GM23338 (cell line): ENCODE measurements around the gene CARD9. TPM values are rescaled to one million over a fixed set of nuclear protein-coding genes. Genes with fewer than 3 reads are reported as not detected.

Experiments used
- ATAC-seq: fragments of 200-7000 bp; cut with Tn5 transposase; 3 replicates; pipeline ENCODE4 v1.9.1; 2020
- DNase-seq: peaks from one replicate; pipeline ENCODE4 v3.0.0-alpha.2; 2015; ENCODE audit warnings: low spot score
- H2AFZ ChIP-seq: fragments of 200-600 bp; sonication (generic); 2 replicates; pipeline ENCODE4 v1.8.0; 2016; ENCODE audit warnings: antibody characterized with exemption, mild to moderate bottlenecking, moderate library complexity
- H3F3A ChIP-seq: fragments of 200-600 bp; sonication (generic); replicated peaks from 2 replicates; pipeline ENCODE4 v1.8.0; 2017; ENCODE audit warnings: antibody characterized with exemption, mixed run types, low read depth
- H3K27ac ChIP-seq: fragments of 200-600 bp; sonication (generic); 2 replicates; pipeline ENCODE4 v1.6.1; 2016; ENCODE audit warnings: low read depth
- H3K27me3 ChIP-seq: fragments of 200-600 bp; sonication (generic); 2 replicates; pipeline ENCODE4 v1.8.0; 2016; ENCODE audit warnings: mild to moderate bottlenecking, mixed run types, moderate library complexity; ENCODE audit not compliant: insufficient read depth
- H3K36me3 ChIP-seq: fragments of 200-600 bp; sonication (generic); 2 replicates; pipeline ENCODE4 v1.8.0; 2016; ENCODE audit warnings: mild to moderate bottlenecking; ENCODE audit not compliant: insufficient read depth
- H3K4me1 ChIP-seq: fragments of 200-600 bp; sonication (generic); 2 replicates; pipeline ENCODE4 v1.8.0; 2016; ENCODE audit warnings: mild to moderate bottlenecking, moderate library complexity; ENCODE audit not compliant: insufficient read depth
- H3K4me2 ChIP-seq: fragments of 200-600 bp; sonication (generic); 2 replicates; pipeline ENCODE4 v1.7.1; 2017; ENCODE audit warnings: mixed run types
- H3K4me3 ChIP-seq: fragments of 200-600 bp; sonication (generic); 2 replicates; pipeline ENCODE4 v1.6.1; 2016; ENCODE audit warnings: mixed run types
- H3K79me2 ChIP-seq: fragments of 200-600 bp; sonication (generic); replicated peaks from 2 replicates; pipeline ENCODE4 v1.8.0; 2017; ENCODE audit warnings: mild to moderate bottlenecking; ENCODE audit not compliant: insufficient read depth
- H3K9me2 ChIP-seq: fragments of 200-600 bp; sonication (generic); 2 replicates; pipeline ENCODE4 v1.8.0; 2017; ENCODE audit not compliant: insufficient read depth
- H4K20me1 ChIP-seq: fragments of 200-600 bp; sonication (generic); replicated peaks from 2 replicates; pipeline ENCODE4 v1.8.0; 2017; ENCODE audit warnings: mild to moderate bottlenecking; ENCODE audit not compliant: insufficient read depth
- H3K27ac Mint-ChIP-seq: 2 replicates; pipeline ENCODE4 v1.8.0; 2020; ENCODE audit warnings: inconsistent platforms, mild to moderate bottlenecking, moderate library complexity, mixed read lengths
- H3K27me3 Mint-ChIP-seq: 3 replicates; pipeline ENCODE4 v1.8.0; 2022; ENCODE audit warnings: low read depth, mild to moderate bottlenecking, moderate library complexity, mixed read lengths, inconsistent platforms; ENCODE audit not compliant: insufficient read depth, poor library complexity
- H3K36me3 Mint-ChIP-seq: 3 replicates; pipeline ENCODE4 v1.8.0; 2021; ENCODE audit warnings: low read depth, mild to moderate bottlenecking, inconsistent platforms, moderate library complexity, mixed read lengths
- H3K4me1 Mint-ChIP-seq: 3 replicates; pipeline ENCODE4 v1.8.0; 2020; ENCODE audit warnings: mild to moderate bottlenecking, inconsistent platforms, mixed read lengths
- H3K4me3 Mint-ChIP-seq: 3 replicates; pipeline ENCODE4 v1.8.0; 2021; ENCODE audit warnings: moderate library complexity, mild to moderate bottlenecking, inconsistent platforms, mixed read lengths
- H3K9me3 Mint-ChIP-seq: 3 replicates; pipeline ENCODE4 v1.8.0; 2020; ENCODE audit warnings: moderate library complexity, mild to moderate bottlenecking, inconsistent platforms, mixed read lengths
- CREB1 ChIP-seq: fragments of 250-450 bp; sonication (Bioruptor Pico); IDR thresholded peaks from 2 replicates; pipeline ENCODE4 v1.5.0; 2020; ENCODE audit warnings: low read depth, mild to moderate bottlenecking, moderate library complexity
- EZH2 ChIP-seq: fragments of 200-600 bp; sonication (generic); IDR thresholded peaks from one replicate; pipeline ENCODE4 v1.8.0; 2017; ENCODE audit warnings: antibody characterized with exemption, mild to moderate bottlenecking, low read depth; ENCODE audit not compliant: unreplicated experiment
- EZH2phosphoT487 ChIP-seq: fragments of 200-600 bp; sonication (generic); IDR thresholded peaks from one replicate; pipeline ENCODE4 v1.8.1; 2018; ENCODE audit warnings: antibody characterized with exemption; ENCODE audit not compliant: unreplicated experiment
- REST ChIP-seq: IDR thresholded peaks from one replicate; pipeline ENCODE4 v1.6.1; 2018; ENCODE audit warnings: antibody characterized with exemption; ENCODE audit not compliant: unreplicated experiment
- STAT1 ChIP-seq: IDR thresholded peaks from one replicate; pipeline ENCODE4 v1.6.1; 2016; ENCODE audit warnings: antibody characterized with exemption; ENCODE audit not compliant: unreplicated experiment
- ZNF331 ChIP-seq: fragments of 250-450 bp; sonication (Bioruptor Pico); IDR thresholded peaks from 2 replicates; pipeline ENCODE4 v1.5.0; 2020; ENCODE audit warnings: low read depth, mild to moderate bottlenecking, moderate library complexity
- polyA plus RNA-seq: library from polyadenylated mRNA; unstranded; fragments of >200 nt; fragmentation: Nextera tagmentation; extraction: Ambion mirVana; gene quantifications from 2 replicates; pipeline ENCODE4 v1.2.1, GENCODE V29; 2016
- total RNA-seq: library from RNA; depleted of rRNA; stranded (reverse); fragments of >200 nt; shearing (Covaris generic); gene quantifications from 2 replicates; pipeline ENCODE4 v1.2.3, GENCODE V29; 2014
- TF ChIP-seq, protein P1 (sequence below), 2 experiments: fragments of 200-600 bp in 1 of 2; sonication (generic) in 1 of 2; conservative IDR thresholded peaks; 2 replicates each; pipeline versions ENCODE4 v1.5.1 to v1.6.1; 2016 to 2017; ENCODE audit warnings: antibody characterized with exemption in 2 of 2, low read depth in 2 of 2, mild to moderate bottlenecking in 2 of 2, moderate library complexity in 1 of 2
- TF ChIP-seq, protein P2 (sequence below): fragments of 250-450 bp; sonication (Bioruptor Pico); IDR thresholded peaks from 2 replicates; pipeline ENCODE4 v1.5.0; 2020; ENCODE audit warnings: mild to moderate bottlenecking, moderate library complexity

CARD9 gene
- total and polyA plus RNA-seq, 2 experiments from 2014 or later = 0.49 to 0.63 TPM

DNA sequence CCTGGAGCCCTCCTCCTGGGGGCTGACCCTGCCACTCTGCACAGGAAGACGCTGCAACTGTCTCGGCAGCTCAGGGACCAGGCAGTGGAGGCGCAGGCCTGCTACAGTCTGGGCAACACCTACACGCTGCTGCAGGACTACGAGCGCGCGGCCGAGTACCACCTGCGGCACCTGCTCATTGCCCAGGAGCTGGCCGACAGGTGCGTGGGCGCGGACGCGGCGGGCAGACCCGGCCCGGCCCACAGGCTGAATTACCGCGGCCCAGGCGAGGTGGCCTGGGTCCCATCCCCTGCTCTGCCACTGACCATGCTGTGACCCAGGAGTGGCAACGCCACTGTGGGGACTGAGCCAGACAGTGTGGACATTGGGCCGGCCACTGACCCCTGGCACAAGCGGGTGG is 35.0 kb downstream of the CARD9 start:
- H3K4me3 ChIP-seq = no peak overlapping the region
- Mint-ChIP-seq H3K9me3 (no peaks in the 10 kb centered on the region), H3K36me3 (no peaks in the 10 kb centered on the region), H3K27ac (no peak overlapping the region), H3K4me1 (peaks cover 3% of the 10 kb centered on the region), H3K27me3 (peaks cover 14% of the 10 kb centered on the region), H3K4me3 (no peak overlapping the region)
- H3K79me2 ChIP-seq = no peaks in the 10 kb centered on the region
- no peaks in the 10 kb centered on the region for H3K27me3 ChIP-seq
- 0 out of 2 replicates have a peak overlapping the region, but pooled peaks have one; percentile 50 for H3K27ac ChIP-seq
- ATAC-seq (no peak), DNase-seq (no peak)
- H3K4me1 ChIP-seq = peaks cover 5% of the 10 kb centered on the region
- H3K4me2 ChIP-seq = no peak overlapping the region
- no peaks in the 10 kb centered on the region for H3K36me3 ChIP-seq
- H2AFZ ChIP-seq = no peak overlapping the region
- H3F3A ChIP-seq = peaks cover 3% of the 10 kb centered on the region; the same call in 1 of the 2 replicates
- no peaks in the 10 kb centered on the region; the same call in 1 of the 2 replicates for H4K20me1 ChIP-seq
- TF ChIP-seq REST (no peak), ZNF331 (CRISPR knock-in tag) (no peak), EZH2 (no peak), EZH2phosphoT487 (no peak), CREB1 (no peak), STAT1 (no peak)
- TF ChIP-seq, protein P1, sequence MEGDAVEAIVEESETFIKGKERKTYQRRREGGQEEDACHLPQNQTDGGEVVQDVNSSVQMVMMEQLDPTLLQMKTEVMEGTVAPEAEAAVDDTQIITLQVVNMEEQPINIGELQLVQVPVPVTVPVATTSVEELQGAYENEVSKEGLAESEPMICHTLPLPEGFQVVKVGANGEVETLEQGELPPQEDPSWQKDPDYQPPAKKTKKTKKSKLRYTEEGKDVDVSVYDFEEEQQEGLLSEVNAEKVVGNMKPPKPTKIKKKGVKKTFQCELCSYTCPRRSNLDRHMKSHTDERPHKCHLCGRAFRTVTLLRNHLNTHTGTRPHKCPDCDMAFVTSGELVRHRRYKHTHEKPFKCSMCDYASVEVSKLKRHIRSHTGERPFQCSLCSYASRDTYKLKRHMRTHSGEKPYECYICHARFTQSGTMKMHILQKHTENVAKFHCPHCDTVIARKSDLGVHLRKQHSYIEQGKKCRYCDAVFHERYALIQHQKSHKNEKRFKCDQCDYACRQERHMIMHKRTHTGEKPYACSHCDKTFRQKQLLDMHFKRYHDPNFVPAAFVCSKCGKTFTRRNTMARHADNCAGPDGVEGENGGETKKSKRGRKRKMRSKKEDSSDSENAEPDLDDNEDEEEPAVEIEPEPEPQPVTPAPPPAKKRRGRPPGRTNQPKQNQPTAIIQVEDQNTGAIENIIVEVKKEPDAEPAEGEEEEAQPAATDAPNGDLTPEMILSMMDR (conservative IDR thresholded peaks at IDR 0.05; ENCODE audit: low read depth in 2 of 2) = no peak
- TF ChIP-seq, protein P2, sequence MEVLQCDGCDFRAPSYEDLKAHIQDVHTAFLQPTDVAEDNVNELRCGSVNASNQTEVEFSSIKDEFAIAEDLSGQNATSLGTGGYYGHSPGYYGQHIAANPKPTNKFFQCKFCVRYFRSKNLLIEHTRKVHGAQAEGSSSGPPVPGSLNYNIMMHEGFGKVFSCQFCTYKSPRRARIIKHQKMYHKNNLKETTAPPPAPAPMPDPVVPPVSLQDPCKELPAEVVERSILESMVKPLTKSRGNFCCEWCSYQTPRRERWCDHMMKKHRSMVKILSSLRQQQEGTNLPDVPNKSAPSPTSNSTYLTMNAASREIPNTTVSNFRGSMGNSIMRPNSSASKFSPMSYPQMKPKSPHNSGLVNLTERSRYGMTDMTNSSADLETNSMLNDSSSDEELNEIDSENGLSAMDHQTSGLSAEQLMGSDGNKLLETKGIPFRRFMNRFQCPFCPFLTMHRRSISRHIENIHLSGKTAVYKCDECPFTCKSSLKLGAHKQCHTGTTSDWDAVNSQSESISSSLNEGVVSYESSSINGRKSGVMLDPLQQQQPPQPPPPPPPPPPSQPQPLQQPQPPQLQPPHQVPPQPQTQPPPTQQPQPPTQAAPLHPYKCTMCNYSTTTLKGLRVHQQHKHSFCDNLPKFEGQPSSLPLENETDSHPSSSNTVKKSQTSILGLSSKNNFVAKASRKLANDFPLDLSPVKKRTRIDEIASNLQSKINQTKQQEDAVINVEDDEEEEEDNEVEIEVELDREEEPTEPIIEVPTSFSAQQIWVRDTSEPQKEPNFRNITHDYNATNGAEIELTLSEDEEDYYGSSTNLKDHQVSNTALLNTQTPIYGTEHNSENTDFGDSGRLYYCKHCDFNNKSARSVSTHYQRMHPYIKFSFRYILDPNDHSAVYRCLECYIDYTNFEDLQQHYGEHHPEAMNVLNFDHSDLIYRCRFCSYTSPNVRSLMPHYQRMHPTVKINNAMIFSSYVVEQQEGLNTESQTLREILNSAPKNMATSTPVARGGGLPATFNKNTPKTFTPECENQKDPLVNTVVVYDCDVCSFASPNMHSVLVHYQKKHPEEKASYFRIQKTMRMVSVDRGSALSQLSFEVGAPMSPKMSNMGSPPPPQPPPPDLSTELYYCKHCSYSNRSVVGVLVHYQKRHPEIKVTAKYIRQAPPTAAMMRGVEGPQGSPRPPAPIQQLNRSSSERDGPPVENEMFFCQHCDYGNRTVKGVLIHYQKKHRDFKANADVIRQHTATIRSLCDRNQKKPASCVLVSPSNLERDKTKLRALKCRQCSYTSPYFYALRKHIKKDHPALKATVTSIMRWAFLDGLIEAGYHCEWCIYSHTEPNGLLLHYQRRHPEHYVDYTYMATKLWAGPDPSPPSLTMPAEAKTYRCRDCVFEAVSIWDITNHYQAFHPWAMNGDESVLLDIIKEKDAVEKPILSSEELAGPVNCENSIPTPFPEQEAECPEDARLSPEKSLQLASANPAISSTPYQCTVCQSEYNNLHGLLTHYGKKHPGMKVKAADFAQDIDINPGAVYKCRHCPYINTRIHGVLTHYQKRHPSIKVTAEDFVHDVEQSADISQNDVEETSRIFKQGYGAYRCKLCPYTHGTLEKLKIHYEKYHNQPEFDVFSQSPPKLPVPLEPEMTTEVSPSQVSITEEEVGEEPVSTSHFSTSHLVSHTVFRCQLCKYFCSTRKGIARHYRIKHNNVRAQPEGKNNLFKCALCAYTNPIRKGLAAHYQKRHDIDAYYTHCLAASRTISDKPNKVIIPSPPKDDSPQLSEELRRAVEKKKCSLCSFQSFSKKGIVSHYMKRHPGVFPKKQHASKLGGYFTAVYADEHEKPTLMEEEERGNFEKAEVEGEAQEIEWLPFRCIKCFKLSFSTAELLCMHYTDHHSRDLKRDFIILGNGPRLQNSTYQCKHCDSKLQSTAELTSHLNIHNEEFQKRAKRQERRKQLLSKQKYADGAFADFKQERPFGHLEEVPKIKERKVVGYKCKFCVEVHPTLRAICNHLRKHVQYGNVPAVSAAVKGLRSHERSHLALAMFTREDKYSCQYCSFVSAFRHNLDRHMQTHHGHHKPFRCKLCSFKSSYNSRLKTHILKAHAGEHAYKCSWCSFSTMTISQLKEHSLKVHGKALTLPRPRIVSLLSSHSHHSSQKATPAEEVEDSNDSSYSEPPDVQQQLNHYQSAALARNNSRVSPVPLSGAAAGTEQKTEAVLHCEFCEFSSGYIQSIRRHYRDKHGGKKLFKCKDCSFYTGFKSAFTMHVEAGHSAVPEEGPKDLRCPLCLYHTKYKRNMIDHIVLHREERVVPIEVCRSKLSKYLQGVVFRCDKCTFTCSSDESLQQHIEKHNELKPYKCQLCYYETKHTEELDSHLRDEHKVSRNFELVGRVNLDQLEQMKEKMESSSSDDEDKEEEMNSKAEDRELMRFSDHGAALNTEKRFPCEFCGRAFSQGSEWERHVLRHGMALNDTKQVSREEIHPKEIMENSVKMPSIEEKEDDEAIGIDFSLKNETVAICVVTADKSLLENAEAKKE (CRISPR knock-in tag) = no peak
- H3K9me2 ChIP-seq = no peaks in the 10 kb centered on the region
